SK-N-SH (cell line): ENCODE results near the gene PDK2.

Experiments
- GATA2 ChIP-seq: sonication (generic); formaldehyde crosslinking; IDR thresholded peaks from 2 replicates; pipeline ENCODE4 v1.5.0; 2020; ENCODE audit warnings: mild to moderate bottlenecking, missing genetic modification reagents
- JUND ChIP-seq: IDR thresholded peaks from 2 replicates; pipeline ENCODE4 v1.4.0; 2012
- NRF1 ChIP-seq: IDR thresholded peaks from 2 replicates; pipeline ENCODE4 v1.6.1; 2012; ENCODE audit warnings: low read depth, mild to moderate bottlenecking, low read length
- POLR2AphosphoS5 ChIP-seq: IDR thresholded peaks from 2 replicates; pipeline ENCODE4 v1.6.1; 2012; ENCODE audit warnings: low read depth, low read length
- TF ChIP-seq, protein P1 (sequence below): fragments of 200-600 bp; sonication (generic); IDR thresholded peaks from 2 replicates; pipeline ENCODE4 v1.6.1; 2017; ENCODE audit warnings: antibody characterized with exemption, mild to moderate bottlenecking, moderate library complexity
- TF ChIP-seq, protein P2 (sequence below): IDR thresholded peaks from 2 replicates; pipeline ENCODE4 v1.6.1; 2012; ENCODE audit warnings: mild to moderate bottlenecking, low read depth, low read length, moderate library complexity
- TF ChIP-seq, protein P3 (sequence below): fragments of 150-350 bp; IDR thresholded peaks from 2 replicates; pipeline ENCODE4 v1.6.1; 2017; ENCODE audit warnings: antibody characterized with exemption, low read length, low read depth, borderline replicate concordance

DNA sequence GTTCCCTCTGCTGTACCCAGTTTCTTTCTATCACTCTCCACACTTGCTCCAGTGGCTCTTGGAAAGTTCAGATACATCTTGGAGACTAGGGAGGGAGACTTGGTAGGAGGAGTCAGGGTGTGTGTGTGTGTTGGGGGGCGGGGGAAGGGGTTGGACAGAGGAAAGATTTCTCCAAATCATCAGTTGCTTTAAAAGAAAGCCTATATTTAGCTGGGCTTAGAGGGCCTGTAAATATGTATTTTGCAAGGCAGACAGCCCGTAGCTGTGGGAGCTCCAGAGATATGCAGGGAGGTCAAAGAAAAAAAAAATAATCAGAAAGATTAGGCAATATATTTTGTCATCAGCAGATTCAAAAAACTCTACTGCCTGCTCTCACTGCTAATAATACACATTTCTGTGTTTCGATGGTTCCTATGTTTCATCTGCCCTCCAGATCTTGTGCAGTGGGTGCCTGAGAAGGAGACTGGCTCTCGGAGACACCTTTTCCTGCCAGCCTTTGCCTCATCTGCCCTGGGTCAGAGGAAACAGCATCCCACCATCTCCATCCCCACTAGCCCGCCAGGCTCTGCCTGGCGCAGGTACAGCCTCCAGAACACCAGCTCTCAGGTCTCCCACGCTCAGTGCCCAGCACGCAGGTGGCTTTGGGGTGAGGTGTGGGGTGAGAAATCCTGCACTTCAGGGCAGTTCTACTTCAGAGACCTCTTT is 60.1 kb downstream of the PDK2 start:
- TF ChIP-seq, protein P1, sequence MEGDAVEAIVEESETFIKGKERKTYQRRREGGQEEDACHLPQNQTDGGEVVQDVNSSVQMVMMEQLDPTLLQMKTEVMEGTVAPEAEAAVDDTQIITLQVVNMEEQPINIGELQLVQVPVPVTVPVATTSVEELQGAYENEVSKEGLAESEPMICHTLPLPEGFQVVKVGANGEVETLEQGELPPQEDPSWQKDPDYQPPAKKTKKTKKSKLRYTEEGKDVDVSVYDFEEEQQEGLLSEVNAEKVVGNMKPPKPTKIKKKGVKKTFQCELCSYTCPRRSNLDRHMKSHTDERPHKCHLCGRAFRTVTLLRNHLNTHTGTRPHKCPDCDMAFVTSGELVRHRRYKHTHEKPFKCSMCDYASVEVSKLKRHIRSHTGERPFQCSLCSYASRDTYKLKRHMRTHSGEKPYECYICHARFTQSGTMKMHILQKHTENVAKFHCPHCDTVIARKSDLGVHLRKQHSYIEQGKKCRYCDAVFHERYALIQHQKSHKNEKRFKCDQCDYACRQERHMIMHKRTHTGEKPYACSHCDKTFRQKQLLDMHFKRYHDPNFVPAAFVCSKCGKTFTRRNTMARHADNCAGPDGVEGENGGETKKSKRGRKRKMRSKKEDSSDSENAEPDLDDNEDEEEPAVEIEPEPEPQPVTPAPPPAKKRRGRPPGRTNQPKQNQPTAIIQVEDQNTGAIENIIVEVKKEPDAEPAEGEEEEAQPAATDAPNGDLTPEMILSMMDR = no peak
- TF ChIP-seq GATA2 (CRISPR knock-in tag) (no peak), JUND (no peak), NRF1 (no peak), POLR2AphosphoS5 (no peak)
- TF ChIP-seq, protein P2, sequence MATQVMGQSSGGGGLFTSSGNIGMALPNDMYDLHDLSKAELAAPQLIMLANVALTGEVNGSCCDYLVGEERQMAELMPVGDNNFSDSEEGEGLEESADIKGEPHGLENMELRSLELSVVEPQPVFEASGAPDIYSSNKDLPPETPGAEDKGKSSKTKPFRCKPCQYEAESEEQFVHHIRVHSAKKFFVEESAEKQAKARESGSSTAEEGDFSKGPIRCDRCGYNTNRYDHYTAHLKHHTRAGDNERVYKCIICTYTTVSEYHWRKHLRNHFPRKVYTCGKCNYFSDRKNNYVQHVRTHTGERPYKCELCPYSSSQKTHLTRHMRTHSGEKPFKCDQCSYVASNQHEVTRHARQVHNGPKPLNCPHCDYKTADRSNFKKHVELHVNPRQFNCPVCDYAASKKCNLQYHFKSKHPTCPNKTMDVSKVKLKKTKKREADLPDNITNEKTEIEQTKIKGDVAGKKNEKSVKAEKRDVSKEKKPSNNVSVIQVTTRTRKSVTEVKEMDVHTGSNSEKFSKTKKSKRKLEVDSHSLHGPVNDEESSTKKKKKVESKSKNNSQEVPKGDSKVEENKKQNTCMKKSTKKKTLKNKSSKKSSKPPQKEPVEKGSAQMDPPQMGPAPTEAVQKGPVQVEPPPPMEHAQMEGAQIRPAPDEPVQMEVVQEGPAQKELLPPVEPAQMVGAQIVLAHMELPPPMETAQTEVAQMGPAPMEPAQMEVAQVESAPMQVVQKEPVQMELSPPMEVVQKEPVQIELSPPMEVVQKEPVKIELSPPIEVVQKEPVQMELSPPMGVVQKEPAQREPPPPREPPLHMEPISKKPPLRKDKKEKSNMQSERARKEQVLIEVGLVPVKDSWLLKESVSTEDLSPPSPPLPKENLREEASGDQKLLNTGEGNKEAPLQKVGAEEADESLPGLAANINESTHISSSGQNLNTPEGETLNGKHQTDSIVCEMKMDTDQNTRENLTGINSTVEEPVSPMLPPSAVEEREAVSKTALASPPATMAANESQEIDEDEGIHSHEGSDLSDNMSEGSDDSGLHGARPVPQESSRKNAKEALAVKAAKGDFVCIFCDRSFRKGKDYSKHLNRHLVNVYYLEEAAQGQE = no peak
- TF ChIP-seq, protein P3, sequence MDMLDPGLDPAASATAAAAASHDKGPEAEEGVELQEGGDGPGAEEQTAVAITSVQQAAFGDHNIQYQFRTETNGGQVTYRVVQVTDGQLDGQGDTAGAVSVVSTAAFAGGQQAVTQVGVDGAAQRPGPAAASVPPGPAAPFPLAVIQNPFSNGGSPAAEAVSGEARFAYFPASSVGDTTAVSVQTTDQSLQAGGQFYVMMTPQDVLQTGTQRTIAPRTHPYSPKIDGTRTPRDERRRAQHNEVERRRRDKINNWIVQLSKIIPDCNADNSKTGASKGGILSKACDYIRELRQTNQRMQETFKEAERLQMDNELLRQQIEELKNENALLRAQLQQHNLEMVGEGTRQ = no peak
